Mesendoderm (in vitro differentiated cells): ENCODE data around the gene CEP41.

Source experiments
- DNase-seq: peaks from one replicate; pipeline ENCODE4 v3.0.0; 2013
- H2AK5ac ChIP-seq: 2 replicates; pipeline ENCODE4 v1.6.1; 2013; ENCODE audit warnings: low read length, inconsistent platforms
- H2BK120ac ChIP-seq: 2 replicates; pipeline ENCODE4 v1.6.1; 2013; ENCODE audit warnings: low read depth, mild to moderate bottlenecking, low read length, moderate library complexity, mixed read lengths
- H2BK15ac ChIP-seq: replicated peaks from 2 replicates; pipeline ENCODE4 v1.6.1; 2013; ENCODE audit warnings: low read depth, mild to moderate bottlenecking, moderate library complexity
- H2BK5ac ChIP-seq: 2 replicates; pipeline ENCODE4 v1.6.1; 2013; ENCODE audit warnings: low read length, inconsistent platforms
- H3K18ac ChIP-seq: 2 replicates; pipeline ENCODE4 v1.6.1; 2013; ENCODE audit warnings: mild to moderate bottlenecking, low read length, mixed read lengths
- H3K23ac ChIP-seq: one replicate; pipeline ENCODE4 v1.6.1; 2013; ENCODE audit warnings: low read length
- H3K27ac ChIP-seq: 2 replicates; pipeline ENCODE4 v1.5.1; 2013; ENCODE audit warnings: low read depth, mild to moderate bottlenecking, inconsistent platforms, low read length, moderate library complexity
- H3K27me3 ChIP-seq: 2 replicates; pipeline ENCODE4 v1.6.1; 2013; ENCODE audit warnings: low read length, control low read depth, mild to moderate bottlenecking, inconsistent platforms; ENCODE audit not compliant: insufficient read depth, poor library complexity
- H3K36me3 ChIP-seq: 2 replicates; pipeline ENCODE4 v1.6.1; 2013; ENCODE audit warnings: low read length, inconsistent platforms; ENCODE audit not compliant: control insufficient read depth, insufficient read depth
- H3K4ac ChIP-seq: one replicate; pipeline ENCODE4 v1.6.1; 2013; ENCODE audit warnings: low read depth, mild to moderate bottlenecking, low read length, moderate library complexity
- H3K4me1 ChIP-seq: 2 replicates; pipeline ENCODE4 v1.6.1; 2013; ENCODE audit warnings: low read depth, low read length, inconsistent platforms; ENCODE audit not compliant: control insufficient read depth
- H3K4me2 ChIP-seq: 2 replicates; pipeline ENCODE4 v1.6.1; 2013; ENCODE audit warnings: low read length
- H3K4me3 ChIP-seq: 2 replicates; pipeline ENCODE4 v1.5.1; 2013; ENCODE audit warnings: mild to moderate bottlenecking, low read length
- H3K56ac ChIP-seq: one replicate; pipeline ENCODE4 v1.6.1; 2013; ENCODE audit warnings: low read length
- H3K79me1 ChIP-seq: 2 replicates; pipeline ENCODE4 v1.6.1; 2013; ENCODE audit warnings: low read length, inconsistent platforms
- H3K79me2 ChIP-seq: 2 replicates; pipeline ENCODE4 v1.6.1; 2013; ENCODE audit warnings: mild to moderate bottlenecking, low read length; ENCODE audit not compliant: control insufficient read depth, insufficient read depth
- H3K9ac ChIP-seq: 2 replicates; pipeline ENCODE4 v1.6.1; 2013; ENCODE audit warnings: low read length, inconsistent platforms
- H4K5ac ChIP-seq: one replicate; pipeline ENCODE4 v1.6.1; 2013; ENCODE audit warnings: low read length
- H4K8ac ChIP-seq: one replicate; pipeline ENCODE4 v1.6.1; 2013; ENCODE audit warnings: low read depth, mild to moderate bottlenecking, control low read depth, low read length, moderate library complexity
- WGBS: extraction: QIAGEN DNeasy Blood & Tissue Kit; methylation state at CpG from one replicate; pipeline ENCODE4 v1.1.7; 2013; ENCODE audit warnings: low lambda C conversion rate, missing lambda C conversion rate; ENCODE audit not compliant: insufficient coverage; ENCODE audit errors: extremely low coverage; 5-methylcytosine and 5-hydroxymethylcytosine counted together

Gene CEP41

DNA sequence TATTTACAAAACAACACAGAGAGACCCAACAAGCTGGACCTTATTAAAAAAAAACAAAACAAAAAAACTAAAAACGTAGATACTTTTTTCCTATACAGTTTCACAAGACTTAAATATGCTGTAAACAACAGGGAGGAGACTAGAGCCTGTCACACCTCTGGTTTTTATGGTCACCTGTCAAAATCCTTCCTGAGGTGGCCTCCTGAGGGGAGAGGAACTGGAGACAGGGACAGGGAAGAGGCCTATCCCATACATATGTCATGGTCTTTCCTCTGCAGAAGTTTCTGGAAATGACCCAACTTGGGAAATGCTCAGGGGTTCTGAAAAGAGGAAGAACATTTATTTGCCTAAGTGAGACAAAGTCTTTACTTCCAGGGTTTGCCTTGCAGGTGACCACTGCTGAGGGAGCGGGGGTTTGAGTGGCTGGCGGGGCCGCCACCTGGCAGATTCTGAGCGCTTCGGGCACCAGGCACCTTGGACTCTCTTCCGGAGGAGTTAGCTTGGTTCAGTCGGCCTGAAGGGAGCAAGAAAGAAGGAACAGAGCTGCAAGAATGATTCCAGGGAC is 42.2 kb downstream of the CEP41 start:
- Histone ChIP-seq H4K8ac (no peak overlapping the region), H2BK120ac (no peak overlapping the region)
- WGBS, result no CpG with 5 or more reads among the region's 8 CpGs

DNA sequence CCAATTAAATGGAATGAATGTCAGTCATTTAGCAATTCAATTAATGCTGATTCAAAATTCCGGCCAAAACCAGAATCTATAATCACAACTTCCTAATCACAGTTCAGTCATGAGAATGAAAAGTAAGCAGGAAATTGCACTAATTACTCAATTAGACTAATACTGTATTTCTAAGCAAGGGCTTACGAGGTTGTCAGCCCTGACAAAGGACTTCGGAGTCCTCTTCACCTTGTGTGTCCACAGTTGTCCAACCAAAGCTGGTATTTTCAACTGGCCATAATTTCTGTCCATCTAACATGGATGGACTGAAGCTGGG is 43.1 kb downstream of the CEP41 start:
- Histone ChIP-seq H3K79me1 (no peaks in the 10 kb centered on the region), H3K9ac (no peak overlapping the region), H2BK120ac (no peak overlapping the region), H3K4me1 (no peaks in the 10 kb centered on the region), H3K4me3 (no peak overlapping the region), H3K56ac (no peak overlapping the region), H3K27ac (no peak overlapping the region), H3K18ac (no peak overlapping the region), H2BK5ac (no peak overlapping the region), H3K79me2 (no peaks in the 10 kb centered on the region), H3K4me2 (no peak overlapping the region), H4K8ac (no peak overlapping the region), H2BK15ac (no peak overlapping the region), H3K23ac (no peak overlapping the region), H3K36me3 (no peaks in the 10 kb centered on the region), H3K27me3 (no peaks in the 10 kb centered on the region), H4K5ac (no peak overlapping the region), H3K4ac (no peak overlapping the region), H2AK5ac (no peak overlapping the region)
- WGBS, result no CpG with 5 or more reads among the region's 3 CpGs
- DNase-seq, result no peak

More for the DNA sequence above, 42.2 kb downstream of the CEP41 start:
- Histone ChIP-seq H3K9ac (no peak overlapping the region), H3K56ac (no peak overlapping the region), H3K4ac (no peak overlapping the region), H2BK5ac (no peak overlapping the region), H3K4me3 (no peak overlapping the region), H4K5ac (no peak overlapping the region), H3K36me3 (no peaks in the 10 kb centered on the region), H2BK15ac (no peak overlapping the region), H3K27ac (no peak overlapping the region), H2AK5ac (no peak overlapping the region), H3K4me2 (no peak overlapping the region), H3K18ac (no peak overlapping the region), H3K23ac (no peak overlapping the region), H3K79me1 (no peaks in the 10 kb centered on the region), H3K27me3 (no peaks in the 10 kb centered on the region), H3K4me1 (no peaks in the 10 kb centered on the region), H3K79me2 (no peaks in the 10 kb centered on the region)
- no peak for DNase-seq

DNA sequence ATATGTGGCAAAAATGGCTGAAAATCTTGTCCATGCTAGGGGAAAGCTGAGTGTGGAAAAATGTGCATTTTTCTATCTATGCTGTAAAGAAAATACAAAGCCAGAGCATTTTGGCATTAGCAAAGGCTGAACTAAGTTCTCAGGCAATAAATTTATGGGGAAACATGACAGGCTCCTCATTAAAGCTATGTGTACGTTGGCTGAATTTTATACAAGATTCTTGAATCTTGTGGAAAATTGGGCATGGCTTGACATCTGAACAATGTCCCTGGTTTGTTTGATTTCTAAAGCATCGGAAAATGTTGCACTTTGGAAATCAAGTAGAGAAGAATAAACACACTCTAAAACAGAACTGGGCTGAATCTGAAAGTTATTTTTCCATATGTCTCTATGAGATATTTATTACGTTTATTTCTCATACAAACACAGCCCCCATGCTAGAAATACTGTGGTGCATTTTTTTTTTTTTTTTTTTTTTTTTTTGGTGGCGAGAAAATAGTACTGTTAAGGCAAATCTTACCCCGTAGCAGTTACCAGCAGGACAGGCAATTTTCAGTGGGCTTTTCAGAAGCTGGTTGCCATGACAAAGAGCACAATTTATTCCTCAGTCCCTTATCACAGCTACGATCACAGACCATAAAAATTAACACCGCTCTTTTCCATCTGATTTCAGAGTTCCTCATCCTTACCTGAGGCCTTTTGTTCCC is 43.6 kb downstream of the CEP41 start:
- Histone ChIP-seq H3K4me1 (no peaks in the 10 kb centered on the region), H2AK5ac (no peak overlapping the region), H3K36me3 (no peaks in the 10 kb centered on the region), H3K79me1 (no peaks in the 10 kb centered on the region), H3K4me3 (no peak overlapping the region), H3K79me2 (no peaks in the 10 kb centered on the region), H3K9ac (no peak overlapping the region), H3K18ac (no peak overlapping the region), H4K8ac (no peak overlapping the region), H2BK5ac (no peak overlapping the region), H3K23ac (no peak overlapping the region), H3K27ac (no peak overlapping the region), H4K5ac (no peak overlapping the region), H3K56ac (no peak overlapping the region), H3K4ac (no peak overlapping the region), H2BK15ac (no peak overlapping the region), H3K27me3 (no peaks in the 10 kb centered on the region), H2BK120ac (no peak overlapping the region), H3K4me2 (no peak overlapping the region)
- WGBS, result no CpG with 5 or more reads among the region's 7 CpGs
- DNase-seq, result no peak

DNA sequence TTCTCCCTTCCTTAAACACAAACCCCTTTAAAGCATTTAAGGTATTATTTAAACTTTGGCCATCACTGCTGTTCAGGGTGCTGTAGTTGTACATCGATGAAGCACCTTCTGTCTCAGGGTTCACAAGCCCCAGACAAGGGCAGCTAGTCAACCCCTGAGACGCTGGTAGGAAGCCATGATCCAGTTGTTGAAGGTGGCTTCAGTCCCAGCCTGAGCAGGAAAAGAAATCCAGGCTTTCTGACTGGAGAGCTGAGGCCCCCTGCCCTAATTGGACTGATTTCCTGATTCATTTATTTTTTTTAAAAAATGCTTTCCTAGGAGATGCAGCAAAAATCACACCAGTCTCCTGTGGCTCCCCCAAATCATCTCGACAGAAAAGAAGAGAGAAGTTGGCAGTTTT is 44.7 kb downstream of the CEP41 start:
- Histone ChIP-seq H3K4me2 (no peak overlapping the region), H3K27ac (no peak overlapping the region), H2BK15ac (no peak overlapping the region), H3K4ac (no peak overlapping the region), H2BK5ac (no peak overlapping the region), H2AK5ac (no peak overlapping the region), H3K56ac (no peak overlapping the region), H3K36me3 (no peaks in the 10 kb centered on the region), H3K9ac (no peak overlapping the region), H3K4me1 (no peaks in the 10 kb centered on the region), H4K5ac (no peak overlapping the region), H3K4me3 (no peak overlapping the region), H2BK120ac (no peak overlapping the region), H3K79me1 (no peaks in the 10 kb centered on the region), H4K8ac (no peak overlapping the region), H3K79me2 (no peaks in the 10 kb centered on the region), H3K18ac (no peak overlapping the region), H3K23ac (no peak overlapping the region), H3K27me3 (no peaks in the 10 kb centered on the region)
- no CpG with 5 or more reads among the region's 3 CpGs for WGBS
- DNase-seq, result no peak

DNA sequence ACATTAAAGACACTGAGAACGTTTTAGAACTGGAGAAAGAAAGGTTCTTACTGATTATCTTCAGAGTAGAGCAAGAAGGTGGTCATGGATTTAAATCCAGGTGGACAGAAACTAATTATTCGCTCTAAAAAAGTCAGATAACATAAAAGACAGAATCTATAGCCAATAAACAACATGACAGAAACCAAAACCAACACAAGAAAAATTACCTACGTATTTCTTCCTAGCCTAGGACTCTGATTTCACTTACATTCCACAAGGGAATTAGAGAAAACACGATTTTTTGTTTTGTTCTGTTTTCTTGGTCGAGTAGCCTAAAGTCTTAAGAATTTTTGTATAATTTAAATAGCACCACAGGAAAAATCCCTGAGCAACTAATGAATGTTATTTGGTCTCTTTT is 45.4 kb downstream of the CEP41 start:
- H3K4me3 ChIP-seq, result no peak overlapping the region
- H3K79me2 ChIP-seq, result no peaks in the 10 kb centered on the region
- H2AK5ac ChIP-seq, result no peak overlapping the region
- H3K18ac ChIP-seq, result no peak overlapping the region
- no peak overlapping the region for H2BK5ac ChIP-seq
- H4K8ac ChIP-seq, result no peak overlapping the region
- H2BK15ac ChIP-seq, result no peak overlapping the region
- H2BK120ac ChIP-seq, result no peak overlapping the region
- H3K27ac ChIP-seq, result no peak overlapping the region
- H4K5ac ChIP-seq, result no peak overlapping the region
- H3K36me3 ChIP-seq, result no peaks in the 10 kb centered on the region
- no CpG with 5 or more reads among the region's 5 CpGs for WGBS
- H3K79me1 ChIP-seq, result no peaks in the 10 kb centered on the region
- no peak overlapping the region for H3K9ac ChIP-seq
- no peaks in the 10 kb centered on the region for H3K27me3 ChIP-seq
- H3K4me2 ChIP-seq, result no peak overlapping the region
- no peak for DNase-seq
- H3K4ac ChIP-seq, result no peak overlapping the region
- no peaks in the 10 kb centered on the region for H3K4me1 ChIP-seq
- no peak overlapping the region for H3K23ac ChIP-seq
- no peak overlapping the region for H3K56ac ChIP-seq
